Hematopoietic multipotent progenitor cell (in vitro differentiated cells): Measurements from ENCODE around the gene NAE1. TPM values are rescaled to one million over a fixed set of nuclear protein-coding genes. Genes with fewer than 3 reads are reported as not detected.

Experiments
- DNase-seq, 3 donors: peaks; one replicate each; pipeline ENCODE4 v3.0.0-alpha.2; 2011 to 2015; ENCODE audit warnings: low read depth in 2 of 3, low spot score in 2 of 3
- total RNA-seq: library from RNA; depleted of rRNA; stranded (reverse); fragments of >200 nt; gene quantifications from one replicate; pipeline ENCODE4 v1.2.3, GENCODE V29; 2012

NAE1 gene
- total RNA-seq, 1 donor: 17.2 TPM

DNA sequence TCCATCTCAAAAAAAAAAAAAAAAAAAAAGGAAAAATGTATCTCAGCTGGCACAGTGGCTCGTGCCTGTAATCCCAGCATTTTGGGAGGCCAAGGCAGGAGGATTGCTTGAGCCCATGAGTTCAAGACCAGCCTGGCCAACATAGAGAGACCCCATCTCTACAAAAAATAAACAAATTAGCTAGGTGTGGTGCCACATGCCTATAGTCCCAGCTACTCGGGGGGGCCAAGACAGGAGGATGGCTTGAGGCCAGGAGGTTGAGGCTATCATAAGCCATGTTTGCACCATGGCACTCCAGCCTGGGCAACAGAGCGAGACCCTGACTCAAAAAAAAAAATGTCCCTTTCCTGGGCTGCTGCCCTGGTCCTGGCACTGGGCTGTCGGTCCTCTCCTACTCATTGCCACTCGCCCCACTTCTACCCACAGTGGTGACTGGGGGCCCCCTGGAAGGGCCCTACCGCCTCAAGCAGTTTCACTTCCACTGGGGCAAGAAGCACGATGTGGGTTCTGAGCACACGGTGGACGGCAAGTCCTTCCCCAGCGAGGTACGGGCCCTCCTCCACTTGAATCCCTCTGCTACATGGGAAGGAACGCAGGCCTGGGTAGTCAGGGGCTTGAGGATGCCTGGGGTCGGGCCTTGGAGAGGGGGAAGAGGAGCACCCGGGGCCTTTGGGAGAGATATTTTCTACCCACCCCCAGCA is 19.5 kb upstream of the NAE1 start:
- DNase-seq: no peak

DNA sequence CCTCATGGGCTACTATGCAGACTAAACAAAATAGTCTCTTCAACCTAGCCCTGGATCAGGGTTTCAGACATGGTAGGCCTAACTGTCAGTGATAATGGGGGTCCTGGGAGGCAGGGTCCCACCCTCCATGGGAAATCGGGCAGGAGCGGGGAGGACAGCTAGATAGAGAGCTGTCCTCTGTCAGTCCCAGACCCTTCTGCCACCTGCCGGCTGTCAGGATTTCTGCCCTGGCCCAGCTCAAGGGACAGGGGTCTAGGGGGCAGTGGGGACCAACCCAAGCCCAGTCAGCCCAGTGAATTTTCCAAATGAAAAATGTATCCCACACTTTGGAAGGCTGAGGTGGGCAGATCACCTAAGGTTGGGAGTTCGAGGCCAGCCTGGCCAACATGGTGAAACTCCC is 18.8 kb upstream of the NAE1 start:
- no peak for DNase-seq

DNA sequence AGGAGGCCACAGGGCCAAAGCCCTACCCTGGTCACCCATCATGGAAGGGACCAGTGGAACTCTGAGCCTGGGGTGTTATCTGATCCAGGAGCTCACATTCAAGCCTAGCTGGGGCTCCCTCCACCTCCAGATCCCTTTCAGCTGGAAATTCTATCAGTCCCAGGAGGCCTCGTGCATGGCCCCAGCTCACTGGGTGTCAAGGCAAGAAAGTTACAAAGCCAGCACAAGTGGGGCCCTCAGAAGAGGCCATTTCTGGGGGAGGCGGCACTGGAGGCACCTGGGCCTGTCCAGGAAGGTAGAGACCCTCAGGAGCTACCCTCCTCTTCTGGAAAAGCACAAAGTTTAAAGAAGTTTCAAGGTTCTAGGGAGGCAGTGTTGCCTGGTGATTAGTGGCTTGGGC is 18.2 kb upstream of the NAE1 start:
- no peak for DNase-seq

DNA sequence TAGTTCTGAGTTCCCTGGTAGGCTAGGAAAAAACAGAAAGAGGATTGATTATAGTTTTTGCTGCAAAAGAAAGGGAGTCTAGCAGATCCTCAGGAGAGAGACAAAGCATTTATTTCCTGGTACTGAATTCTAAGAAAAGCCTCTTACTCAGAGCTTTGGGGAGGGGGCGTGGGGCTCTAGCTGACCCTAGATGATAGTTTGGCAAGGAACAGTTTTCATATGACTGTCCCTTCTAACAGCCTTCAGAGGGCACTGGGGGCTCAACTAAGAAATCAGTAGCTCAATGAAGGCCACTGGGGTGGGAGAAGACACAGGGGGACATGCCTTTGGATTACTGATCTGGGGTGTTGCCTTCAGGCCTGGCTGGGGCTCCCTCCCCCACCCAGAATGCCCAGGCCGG is 17.4 kb upstream of the NAE1 start:
- no peak for DNase-seq

DNA sequence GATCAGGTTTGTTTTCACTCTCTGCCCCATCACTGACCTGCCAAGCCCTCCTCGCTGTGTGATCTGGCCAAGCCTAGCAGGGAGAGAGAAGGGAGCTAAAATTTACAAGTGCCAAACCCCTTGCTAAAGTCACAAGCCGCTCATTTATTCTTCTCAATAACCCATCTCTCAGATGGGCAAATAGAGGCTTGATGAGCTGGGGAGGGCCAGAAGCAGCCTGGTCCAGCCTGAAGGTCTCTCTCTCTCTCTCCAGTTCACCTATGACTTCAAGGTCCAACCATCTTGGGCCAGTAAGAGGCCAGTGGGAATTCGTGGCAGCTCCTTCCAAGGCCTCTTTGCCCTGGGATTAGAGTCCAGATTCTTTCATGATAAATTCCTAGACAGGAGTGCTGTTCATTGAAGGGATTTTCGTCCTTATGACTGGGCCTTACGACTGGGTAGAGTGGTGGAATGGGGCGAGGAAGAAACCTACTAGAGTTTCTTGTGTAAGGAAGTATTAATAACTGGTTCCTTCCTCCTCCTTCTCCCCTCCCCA is 16.8 kb upstream of the NAE1 start:
- DNase-seq: no peak

DNA sequence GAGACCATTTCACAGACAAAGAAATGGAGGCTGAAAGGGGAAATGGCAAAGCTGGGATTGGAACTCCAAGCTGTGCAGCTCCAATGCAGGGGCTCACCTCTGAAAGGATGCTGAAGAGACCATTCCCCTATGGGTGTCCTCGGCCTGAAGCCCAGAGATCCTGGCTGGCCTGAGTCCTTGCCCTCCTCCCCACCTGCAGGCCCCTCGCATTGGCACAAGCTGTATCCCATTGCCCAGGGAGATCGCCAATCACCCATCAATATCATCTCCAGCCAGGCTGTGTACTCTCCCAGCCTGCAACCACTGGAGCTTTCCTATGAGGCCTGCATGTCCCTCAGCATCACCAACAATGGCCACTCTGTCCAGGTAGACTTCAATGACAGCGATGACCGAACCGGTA is 16.1 kb upstream of the NAE1 start:
- DNase-seq: no peak

DNA sequence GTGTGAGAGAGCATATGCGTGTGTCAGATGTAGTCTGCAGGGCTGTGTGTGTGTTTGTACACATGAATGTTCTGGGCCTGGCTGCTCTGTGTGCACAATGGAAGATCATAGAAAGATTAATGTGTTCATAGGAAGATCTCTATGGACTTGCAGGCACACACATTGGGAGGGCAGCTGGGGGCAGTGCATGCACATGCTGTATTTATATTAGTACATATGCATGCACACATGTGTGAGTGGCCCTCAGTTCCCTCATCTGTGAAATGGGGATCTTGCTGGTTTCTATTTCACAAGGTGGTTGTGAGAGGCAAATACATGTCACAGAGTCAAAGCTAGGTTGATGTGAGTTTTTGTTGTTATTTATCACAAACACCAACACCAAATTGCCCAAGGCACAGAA is 15.5 kb upstream of the NAE1 start:
- no peak for DNase-seq

DNA sequence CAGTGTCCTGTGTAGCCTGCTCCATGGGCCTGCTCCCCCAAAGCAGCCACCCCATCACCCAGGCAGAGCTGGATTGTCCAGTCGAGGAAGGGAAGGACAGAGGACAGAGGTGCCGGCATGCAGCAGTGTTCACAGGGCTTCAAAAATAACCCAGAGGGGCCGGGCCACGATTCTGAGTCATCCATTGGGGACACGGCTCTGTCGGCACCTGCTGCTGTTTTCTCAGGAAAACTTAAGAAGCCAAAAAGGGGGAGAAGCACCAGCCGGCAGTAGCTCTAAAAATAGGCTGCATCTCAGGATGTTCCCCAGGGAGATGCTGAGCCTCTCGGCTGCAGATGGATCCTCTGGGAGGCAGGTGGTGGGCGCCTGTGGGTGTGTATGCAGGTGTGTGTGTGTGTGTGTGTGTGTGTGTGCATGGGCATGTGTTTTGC is 15.0 kb upstream of the NAE1 start:
- no peak for DNase-seq

DNA sequence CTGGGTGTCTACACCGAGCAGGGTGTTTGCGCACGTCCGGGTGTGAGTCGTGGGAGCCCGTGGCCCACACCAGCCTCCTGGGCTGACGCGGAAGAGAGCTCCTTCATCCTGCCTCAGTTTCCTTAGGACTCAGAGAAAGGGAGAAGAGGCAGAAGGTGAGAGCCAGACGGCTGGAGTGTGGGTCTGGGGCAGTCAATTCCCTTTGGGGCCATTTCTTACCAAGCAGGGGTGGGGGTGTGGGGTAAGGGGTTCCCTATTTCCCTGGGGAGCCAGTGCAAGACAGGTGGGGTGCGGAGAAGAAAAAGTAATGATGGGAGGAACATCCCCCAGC is 14.3 kb upstream of the NAE1 start:
- no peak for DNase-seq

DNA sequence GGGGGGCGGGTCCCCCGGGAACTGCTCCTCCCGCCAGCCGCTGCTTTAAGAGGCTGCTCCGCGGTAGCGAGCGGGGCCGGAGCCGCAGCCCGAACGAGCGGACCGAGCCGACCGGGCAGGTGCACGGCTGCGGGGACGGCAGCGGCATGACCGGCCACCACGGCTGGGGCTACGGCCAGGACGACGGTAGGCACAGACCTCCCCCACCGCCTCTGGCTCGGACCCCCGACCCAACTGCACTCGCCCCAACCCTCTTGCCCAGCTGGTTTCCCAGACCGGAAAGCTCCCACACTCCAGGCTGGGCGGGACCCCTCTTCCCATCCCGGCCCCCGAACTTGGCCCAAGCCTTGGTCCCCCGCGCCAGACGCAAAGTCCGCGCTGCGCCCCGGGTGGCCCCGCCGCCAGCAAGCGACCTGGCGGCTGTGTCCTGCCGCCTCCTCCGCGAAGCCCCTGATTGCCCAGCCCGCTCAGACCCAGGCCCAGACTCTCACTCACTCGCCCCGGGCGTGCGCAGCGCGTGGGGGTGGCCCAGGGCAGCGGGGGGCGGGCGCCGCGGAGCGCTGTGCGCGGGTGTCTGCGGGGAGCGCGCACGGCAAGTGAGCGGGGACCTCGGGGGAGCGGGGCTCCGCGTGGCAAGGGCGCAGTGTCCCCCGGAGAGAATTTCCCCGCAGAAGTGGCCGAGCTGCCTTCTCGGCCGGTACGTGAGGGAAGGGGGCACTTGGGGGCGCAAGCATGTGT is 13.7 kb upstream of the NAE1 start, which contains the start of gene CA7:
Gene CA7 (plus strand): TSS at position 73 of the 738 bp plus-strand sequence. CDS start 74 bp downstream, at position 147.
- DNase-seq: no peak

DNA sequence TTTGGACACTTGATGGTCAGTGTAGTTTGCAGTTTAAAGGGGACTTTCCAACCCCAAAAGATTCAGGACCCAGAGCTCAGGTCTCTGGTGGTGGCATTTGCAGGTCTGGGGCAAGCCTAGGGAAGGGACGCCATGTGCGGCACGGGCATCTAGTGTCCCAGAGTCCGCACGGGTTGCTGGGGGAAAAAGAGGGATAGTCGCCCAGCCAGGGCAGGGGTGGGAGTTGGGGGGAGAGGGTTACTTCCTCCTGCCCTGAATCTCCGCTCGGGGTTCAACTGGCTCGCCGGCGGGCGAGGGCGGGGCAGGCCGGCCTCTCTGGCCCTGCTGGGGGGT is 13.2 kb upstream of the NAE1 start:
- no peak for DNase-seq

DNA sequence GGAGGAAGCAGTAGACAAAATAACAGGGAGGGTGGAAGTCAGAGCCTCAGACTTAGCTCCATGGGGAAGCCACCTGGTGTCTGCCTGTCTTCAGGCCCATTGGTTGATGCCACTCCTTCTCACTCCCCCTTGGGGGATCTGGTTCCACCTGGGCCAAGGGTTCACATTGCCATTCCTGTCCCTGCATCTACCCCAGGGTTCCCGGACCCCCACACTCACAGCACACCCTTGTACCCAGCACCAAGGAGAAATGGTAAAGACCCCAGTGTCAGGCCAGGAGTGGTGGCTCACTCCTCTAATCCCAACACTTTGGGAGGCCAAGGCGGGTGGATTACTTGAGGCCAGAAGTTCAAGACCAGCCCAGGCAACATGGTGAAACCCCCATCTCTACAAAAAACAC is 12.4 kb upstream of the NAE1 start:
- DNase-seq: no peak

DNA sequence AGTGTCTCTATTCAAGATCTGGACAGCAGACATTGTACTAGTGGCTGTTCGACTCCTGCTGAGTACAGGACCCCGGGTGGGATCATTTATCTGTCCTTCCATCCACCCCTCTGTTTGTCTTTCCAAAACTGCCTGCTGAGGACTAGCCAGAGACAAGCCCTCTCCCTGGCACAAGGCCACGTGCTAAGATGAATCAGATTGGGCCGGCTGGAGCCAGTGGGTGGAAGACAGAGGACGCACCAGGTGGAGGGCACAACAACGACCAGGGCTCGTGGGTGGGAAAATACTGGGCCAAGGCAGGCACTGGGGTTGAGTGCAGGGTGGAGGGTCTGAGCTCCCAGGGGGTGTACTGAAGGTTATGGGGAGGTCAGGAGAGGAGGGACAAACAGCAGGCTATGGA is 12.0 kb upstream of the NAE1 start:
- no peak for DNase-seq

DNA sequence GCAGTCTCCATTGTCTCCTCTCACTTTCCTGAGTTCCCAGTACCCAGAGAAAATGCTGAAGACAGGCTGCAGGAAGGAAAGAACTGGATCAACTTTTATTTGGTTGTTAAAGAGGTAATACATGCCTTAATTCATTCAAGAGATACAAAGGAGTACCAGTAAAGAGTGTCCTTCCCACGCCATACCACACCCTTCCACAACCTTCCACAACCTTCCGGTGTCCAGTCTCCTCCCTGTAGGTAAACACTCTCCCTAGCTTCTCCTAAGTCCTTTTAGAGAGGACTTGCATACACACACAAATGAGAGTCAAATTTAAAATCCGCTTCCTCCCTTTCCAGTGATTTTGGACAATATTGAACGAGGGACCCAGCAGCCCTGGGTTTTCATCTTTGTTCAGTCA is 10.6 kb upstream of the NAE1 start:
- no peak for DNase-seq

DNA sequence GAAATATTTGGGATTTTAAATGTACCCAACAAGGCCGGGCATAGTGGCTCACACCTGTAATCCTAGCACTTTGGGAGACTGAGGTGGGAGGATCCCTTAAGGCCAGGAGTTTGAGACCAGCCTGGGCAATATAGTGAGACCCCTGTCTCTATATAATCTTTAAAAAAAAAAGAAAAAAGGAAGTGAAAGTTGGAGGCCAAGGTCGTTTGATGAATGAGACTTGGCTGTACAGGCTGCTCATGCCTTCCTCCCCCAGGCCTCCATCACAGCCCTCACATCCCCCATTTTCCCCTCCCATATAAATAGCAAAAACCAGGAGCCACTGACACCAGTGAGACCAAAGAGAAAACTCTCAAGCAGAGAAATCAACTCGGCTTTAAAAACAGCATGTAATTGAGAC is 10.1 kb upstream of the NAE1 start:
- DNase-seq: no peak

DNA sequence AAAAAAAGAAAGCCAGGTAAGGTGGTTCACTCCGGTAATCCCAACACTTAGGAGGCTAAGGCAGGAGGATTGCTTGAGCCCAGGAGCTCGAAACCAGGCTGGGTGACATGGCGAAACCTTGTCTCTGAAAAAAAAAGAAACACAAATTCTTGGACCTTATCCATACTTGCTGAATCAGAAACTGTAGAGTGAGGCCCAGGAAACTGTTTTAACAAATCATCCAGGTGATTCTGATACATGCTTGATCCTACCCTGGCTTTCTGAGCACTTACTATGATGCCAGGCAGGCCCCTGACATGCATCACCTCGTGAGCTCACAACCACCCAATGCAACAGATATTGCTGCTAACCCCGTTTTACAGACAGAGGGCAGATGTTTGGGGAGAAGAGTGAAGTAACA is 4.0 kb upstream of the NAE1 start:
- DNase-seq: no peak

DNA sequence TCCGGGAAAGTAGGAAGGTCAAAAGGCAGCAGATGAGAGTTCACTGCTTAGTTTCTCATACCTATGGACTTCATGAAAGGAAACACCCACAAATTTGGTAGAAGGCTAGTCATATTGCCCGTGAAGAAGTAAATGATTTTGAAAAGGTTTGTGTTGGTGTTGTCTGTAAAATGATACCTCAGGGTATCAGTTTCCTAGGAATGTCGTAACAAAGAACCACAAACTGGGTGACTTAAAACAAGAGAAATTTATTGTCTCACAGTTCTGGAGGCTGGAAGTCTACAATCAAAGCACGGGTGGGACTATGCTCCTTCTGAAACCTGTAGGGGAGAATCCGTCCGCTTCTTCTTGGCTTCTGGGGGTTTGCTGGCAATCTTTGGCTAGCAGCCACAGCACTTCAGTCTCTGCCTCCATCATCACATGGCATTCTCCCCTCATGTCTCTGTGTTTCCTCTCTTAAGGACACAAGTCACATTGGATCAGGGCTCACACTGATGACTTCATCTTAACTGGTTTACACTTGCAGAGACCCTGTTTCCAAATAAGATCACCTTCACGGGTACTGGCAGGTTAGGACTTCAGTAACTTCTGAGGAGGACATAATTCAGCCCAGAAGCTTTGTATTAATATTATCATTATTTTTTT is 2.0 kb upstream of the NAE1 start:
- DNase-seq: no peak

DNA sequence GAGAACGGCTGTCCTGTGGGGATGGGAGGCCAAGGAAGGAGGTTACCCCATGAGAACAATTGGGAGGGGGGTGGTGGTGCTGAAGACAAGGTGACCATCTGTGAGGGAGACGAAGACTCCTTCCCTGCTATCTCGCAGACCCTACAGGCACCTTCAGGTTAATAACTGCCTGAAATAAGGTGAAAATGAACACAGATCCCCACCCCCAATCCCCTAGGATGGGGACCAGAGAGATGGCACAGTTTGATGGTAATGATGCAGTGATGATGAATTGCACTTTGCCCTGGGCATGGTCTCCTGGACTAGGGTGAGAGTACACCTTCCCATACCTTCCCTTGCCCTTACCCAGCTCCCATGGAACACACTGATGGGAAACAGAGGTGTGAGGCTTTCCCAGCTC is 1.4 kb upstream of the NAE1 start:
- no peak for DNase-seq

DNA sequence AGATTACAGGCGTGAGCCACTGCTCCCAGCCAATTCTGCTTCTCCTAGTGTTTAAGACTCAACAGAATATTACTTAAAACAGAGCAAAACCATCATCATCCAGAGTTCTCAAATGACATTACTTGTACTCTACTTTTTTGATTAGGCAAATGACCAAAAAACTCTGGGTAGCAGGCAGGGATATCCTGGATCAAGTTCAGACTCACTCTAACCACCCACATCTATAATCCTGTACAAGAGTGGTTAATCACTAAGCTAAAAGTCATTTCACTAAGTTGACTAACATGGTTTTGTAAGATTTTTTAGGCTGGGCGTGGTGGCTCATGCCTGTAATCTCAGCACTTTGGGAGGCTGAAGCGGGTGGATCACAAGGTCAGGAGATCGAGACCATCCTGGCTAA is 6.8 kb downstream of the NAE1 start:
- no peak for DNase-seq

DNA sequence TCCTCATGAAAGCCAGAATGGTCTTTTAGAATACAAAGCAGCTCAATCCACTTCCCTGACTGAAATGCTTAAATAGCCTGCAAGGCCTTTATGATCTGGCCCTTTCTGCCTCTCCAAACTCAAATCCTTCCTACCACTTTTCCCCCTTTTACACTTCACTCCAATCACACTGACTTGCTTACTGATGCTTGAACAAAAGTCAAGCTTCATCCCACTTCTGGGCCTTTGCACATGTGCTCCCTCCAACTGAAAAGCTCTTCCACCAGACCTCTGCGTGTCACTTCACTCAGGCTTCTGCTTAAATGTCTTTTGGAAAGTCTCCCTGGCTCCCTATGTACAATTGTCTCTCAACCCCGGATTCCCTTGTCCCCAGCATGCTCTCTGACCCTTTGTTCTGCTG is 16.0 kb downstream of the NAE1 start:
- no peak for DNase-seq

DNA sequence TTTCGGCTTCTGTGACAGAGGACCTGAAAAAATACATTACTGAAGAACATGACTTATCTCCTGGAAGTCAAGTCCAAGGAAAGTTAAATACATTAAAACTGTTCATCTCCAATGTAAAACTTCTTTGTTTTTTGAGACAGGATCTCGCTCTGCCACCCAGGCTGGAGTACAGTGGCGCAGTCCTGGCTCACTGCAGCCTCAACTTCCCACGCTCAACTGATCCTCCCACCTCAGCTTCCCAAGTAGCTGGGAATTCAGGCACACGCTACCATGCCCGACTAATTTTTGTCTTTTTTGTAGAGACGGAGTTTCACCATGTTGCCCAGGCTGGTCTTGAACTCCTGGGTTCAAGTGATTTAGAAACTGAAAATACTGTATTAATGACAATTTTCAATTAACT is 19.7 kb downstream of the NAE1 start:
- no peak for DNase-seq

DNA sequence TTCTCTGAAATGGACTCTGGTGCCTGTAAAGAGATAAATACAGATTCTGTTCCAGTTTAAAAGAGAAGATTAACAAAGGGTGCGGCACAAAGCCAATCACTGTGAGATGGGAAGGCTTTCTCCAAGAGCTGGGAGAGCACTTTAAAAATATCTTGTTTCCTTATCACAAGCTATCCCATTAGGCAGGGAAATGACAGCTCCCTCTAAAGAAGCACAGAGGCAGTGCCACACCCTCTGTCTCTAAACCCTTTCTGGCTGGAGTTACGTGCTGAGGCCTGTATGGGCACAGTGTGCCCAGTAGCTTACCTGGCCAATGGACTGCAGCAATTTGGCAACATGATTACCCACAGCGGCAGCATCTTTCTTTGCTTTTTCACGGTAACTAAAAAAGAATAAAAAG is 20.4 kb downstream of the NAE1 start:
- no peak for DNase-seq
